ENCODE measurements around the gene PTMA. TPM values are rescaled to one million over a fixed set of nuclear protein-coding genes. Genes with fewer than 3 reads are reported as not detected.
"Not testable (repeated sequence)": the region's sequence is repeated elsewhere in the genome, so short reads cannot be mapped to it uniquely, and the experiment has no call there.

The PTMA gene, protein sequence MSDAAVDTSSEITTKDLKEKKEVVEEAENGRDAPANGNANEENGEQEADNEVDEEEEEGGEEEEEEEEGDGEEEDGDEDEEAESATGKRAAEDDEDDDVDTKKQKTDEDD
- 1,000 to 10,000 TPM in 1 of 3 donors, 100 to 1,000 TPM in 2; 678 to 1,077 (median 956) TPM for total RNA-seq

DNA sequence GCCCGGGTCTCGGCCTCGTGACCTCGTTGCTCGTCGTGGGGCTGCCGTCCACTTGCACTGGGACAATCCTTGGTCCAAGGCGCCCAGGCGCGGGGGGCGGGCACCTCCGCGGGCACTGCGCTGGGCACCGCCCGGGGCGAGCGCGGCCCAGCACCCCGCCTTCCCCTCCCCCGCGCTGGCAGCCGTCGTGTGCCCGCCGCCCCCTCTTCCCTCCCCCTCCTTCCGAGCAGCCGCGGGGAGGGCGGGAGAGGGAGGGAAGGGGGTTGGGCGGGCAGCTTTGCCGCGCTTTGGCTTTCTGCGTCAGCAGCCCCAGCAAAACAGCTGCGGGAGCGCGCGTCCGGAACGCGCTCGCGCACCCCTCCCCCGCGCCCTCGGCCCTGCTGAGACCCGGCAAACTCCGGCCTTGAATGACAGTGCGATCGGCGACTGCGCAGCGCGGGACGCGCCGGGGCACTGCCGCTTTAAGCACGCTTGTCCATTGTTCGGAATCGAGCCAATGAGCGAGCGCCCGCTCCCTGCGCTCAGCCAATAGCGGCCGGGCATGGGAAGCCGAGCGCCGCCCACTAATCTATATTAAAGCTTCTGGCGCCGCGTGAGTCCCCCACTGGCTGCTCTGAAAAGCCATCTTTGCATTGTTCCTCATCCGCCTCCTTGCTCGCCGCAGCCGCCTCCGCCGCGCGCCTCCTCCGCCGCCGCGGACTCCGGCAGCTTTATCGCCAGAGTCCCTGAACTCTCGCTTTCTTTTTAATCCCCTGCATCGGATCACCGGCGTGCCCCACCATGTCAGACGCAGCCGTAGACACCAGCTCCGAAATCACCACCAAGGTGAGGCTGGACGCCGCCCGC is at the start of gene PTMA:
Gene PTMA, plus strand, starts transcription at position 599 of the 846 bp plus-strand sequence. Its CDS starts 182 bp downstream, at position 781.
- Histone ChIP-seq H3K4me3 (peak within 1 kb of the TSS; percentile 96 to 100 (median 100)), H3K27me3 (no peaks in the 10 kb centered on the region), H3K36me3 (no peaks in the 10 kb centered on the region), H3K4me1 (peaks cover 6% of the 10 kb centered on the region in 2 donors), H3K9me3 (no peaks in the 10 kb centered on the region), H3K27ac (peak within 1 kb of the TSS; percentile 100)
- DNase-seq (ENCODE audit: low spot score in 2 of 2): peak; percentile 100
- intact Hi-C loops (cut with DNase I; ENCODE audit: low total_unique reads): no loop called here
- TF ChIP-seq POLR2AphosphoS5 (IDR thresholded peaks at IDR 0.05) (peak; percentile 95 to 97 (median 96)), POLR2A (IDR thresholded peaks at IDR 0.05) (peak; percentile 97)
- TF ChIP-seq, protein P1, sequence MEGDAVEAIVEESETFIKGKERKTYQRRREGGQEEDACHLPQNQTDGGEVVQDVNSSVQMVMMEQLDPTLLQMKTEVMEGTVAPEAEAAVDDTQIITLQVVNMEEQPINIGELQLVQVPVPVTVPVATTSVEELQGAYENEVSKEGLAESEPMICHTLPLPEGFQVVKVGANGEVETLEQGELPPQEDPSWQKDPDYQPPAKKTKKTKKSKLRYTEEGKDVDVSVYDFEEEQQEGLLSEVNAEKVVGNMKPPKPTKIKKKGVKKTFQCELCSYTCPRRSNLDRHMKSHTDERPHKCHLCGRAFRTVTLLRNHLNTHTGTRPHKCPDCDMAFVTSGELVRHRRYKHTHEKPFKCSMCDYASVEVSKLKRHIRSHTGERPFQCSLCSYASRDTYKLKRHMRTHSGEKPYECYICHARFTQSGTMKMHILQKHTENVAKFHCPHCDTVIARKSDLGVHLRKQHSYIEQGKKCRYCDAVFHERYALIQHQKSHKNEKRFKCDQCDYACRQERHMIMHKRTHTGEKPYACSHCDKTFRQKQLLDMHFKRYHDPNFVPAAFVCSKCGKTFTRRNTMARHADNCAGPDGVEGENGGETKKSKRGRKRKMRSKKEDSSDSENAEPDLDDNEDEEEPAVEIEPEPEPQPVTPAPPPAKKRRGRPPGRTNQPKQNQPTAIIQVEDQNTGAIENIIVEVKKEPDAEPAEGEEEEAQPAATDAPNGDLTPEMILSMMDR (IDR thresholded peaks at IDR 0.05): peak in 2 of 3 donors; percentile 36 to 38

DNA sequence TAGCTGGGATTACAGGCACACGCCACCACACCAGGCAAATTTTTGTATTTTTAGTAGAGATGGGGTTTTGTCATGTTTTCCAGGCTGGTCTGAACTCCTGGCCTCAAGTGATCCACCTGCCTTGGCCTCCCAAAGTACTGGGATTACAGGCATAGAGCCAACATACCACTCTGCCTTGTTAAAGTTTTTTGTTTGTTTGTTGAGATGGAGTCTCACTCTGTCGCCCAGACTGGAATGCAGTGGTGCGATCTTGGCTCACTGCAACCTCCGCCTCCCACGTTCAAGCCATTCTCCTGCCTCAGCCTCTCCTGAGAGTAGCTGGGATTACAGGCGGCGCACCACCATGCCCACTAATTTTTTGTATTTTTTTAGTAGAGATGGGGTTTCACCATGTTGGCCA is 48.3 kb upstream of the PTMA start:
- not testable (repeated sequence) for DNase-seq (ENCODE audit: low spot score in 2 of 2); H3K9me3 ChIP-seq; H3K4me1 ChIP-seq; H3K36me3 ChIP-seq; H3K27ac ChIP-seq; H3K27me3 ChIP-seq; H3K4me3 ChIP-seq
- intact Hi-C loops (cut with DNase I; ENCODE audit: low total_unique reads): loop anchor here (10.0 kb wide), 1 partner anchor 55 kb away; no protein-coding TSS in a partner anchor

DNA sequence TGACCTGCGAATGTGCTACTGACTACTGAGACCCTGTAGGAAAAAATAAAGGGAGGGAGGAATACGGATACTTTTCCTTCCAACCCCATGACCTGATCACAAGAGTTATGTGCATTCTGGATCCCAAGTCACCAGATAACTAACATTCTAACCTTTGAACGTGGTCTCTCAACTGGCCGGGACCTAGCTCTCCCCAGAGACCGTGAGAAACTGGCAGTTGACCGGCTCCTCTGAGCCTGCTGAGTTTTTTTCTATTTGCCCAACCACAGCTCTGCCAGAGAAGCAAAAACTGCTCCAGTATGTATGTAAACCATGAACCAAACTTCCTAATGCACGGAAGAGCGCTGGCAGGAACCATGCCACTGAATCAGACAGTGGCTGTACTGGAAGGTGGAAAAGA is 47.5 kb upstream of the PTMA start:
- no peak overlapping the region for H3K27ac ChIP-seq
- no peaks in the 10 kb centered on the region for H3K27me3 ChIP-seq
- no peaks in the 10 kb centered on the region for H3K4me1 ChIP-seq
- H3K4me3 ChIP-seq: no peak overlapping the region
- no peaks in the 10 kb centered on the region for H3K9me3 ChIP-seq
- TF ChIP-seq, protein P1 (IDR thresholded peaks at IDR 0.05): no peak
- no peak for TF ChIP-seq POLR2A (IDR thresholded peaks at IDR 0.05)
- no peak for TF ChIP-seq POLR2AphosphoS5 (IDR thresholded peaks at IDR 0.05)
- H3K36me3 ChIP-seq: no peaks in the 10 kb centered on the region
- intact Hi-C loops (cut with DNase I; ENCODE audit: low total_unique reads): loop anchor here (10.0 kb wide), 1 partner anchor 54 kb away; no protein-coding TSS in a partner anchor
- DNase-seq (ENCODE audit: low spot score in 2 of 2): no peak

DNA sequence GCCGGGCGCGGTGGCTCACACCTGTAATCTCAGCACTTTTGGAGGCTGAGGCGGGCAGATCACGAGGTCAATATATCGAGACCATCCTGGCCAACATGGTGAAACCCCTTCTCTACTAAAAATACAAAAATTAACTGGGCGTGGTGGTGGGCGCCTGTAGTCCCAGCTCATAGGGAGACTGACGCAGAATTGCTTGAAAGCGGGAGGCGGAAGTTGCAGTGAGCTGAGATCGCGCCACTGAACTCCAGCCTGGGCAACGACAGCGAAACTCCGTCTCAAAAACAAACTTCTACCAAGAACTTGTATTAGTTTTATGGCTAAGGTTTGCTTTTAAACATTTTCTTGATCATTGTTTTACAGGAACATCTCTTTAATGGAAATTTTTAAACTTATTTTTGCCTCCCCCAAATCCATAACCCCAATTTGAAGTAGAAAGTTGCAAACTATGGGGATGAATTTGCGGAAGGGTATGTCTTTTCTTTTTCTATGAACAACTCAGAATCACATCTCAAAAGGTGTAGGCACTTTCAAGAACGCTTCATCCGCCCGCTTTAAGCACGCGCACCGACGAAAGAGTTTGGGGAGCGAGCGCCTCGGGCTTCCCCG is 46.8 kb upstream of the PTMA start:
- TF ChIP-seq, protein P1 (IDR thresholded peaks at IDR 0.05): no peak
- H3K27ac ChIP-seq: peak overlapping the region; percentile 94 to 95
- DNase-seq (ENCODE audit: low spot score in 2 of 2): no peak
- no peaks in the 10 kb centered on the region for H3K9me3 ChIP-seq
- H3K4me3 ChIP-seq: peak overlapping the region; percentile 34 to 72 (median 61)
- H3K36me3 ChIP-seq: no peaks in the 10 kb centered on the region
- intact Hi-C loops (cut with DNase I; ENCODE audit: low total_unique reads): loop anchor here (10.0 kb wide), 1 partner anchor 53 kb away; no protein-coding TSS in a partner anchor
- no peaks in the 10 kb centered on the region for H3K27me3 ChIP-seq
- no peaks in the 10 kb centered on the region for H3K4me1 ChIP-seq

DNA sequence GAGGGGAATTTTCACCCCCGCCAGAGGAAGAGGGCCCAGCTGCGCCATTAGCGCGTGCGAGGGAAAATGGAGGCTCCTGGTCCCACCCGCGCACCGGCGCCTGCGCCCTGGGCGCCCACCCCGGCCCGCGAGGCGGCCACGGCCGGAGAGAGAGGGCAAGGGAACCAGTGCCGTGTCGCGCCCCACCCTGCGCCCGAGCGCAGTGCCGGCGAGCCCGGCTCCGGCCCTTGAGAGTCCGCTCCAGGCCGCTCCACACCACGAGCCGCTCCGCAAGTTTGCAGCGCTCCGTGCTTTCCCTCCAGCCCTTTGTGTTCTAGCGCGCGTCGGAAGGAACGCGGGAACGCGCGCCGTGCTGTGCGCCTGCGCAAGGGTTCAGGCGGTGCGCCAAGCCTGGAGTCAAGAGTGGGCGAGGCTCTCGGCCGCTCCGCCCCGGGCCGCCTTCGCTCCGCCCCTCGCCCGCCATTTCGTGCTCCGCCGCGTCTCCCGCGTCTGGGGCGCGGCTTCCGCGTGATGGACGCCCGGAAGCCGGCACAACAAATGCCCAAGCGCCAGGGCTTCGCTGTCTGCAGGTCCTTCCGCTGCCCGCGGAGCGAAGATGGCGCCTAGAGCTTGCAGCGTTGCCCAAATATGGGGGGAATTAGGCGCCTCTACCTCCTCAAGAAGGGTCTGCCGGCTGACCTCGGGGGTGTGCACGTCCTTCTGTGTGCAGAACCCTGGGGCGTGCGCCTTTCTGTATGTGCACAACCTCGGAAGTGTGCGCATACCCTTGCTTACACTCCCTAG is 46.1 kb upstream of the PTMA start:
- peak overlapping the region; percentile 34 to 72 (median 61) for H3K4me3 ChIP-seq
- peak; percentile 91 to 97 for DNase-seq (ENCODE audit: low spot score in 2 of 2)
- H3K36me3 ChIP-seq: no peaks in the 10 kb centered on the region
- no peaks in the 10 kb centered on the region for H3K9me3 ChIP-seq
- H3K27me3 ChIP-seq: no peaks in the 10 kb centered on the region
- H3K27ac ChIP-seq: peak overlapping the region; percentile 94 to 95
- TF ChIP-seq POLR2A (IDR thresholded peaks at IDR 0.05) (no peak), POLR2AphosphoS5 (IDR thresholded peaks at IDR 0.05) (peak; percentile 83 to 91 (median 87))
- TF ChIP-seq, protein P1 (IDR thresholded peaks at IDR 0.05): peak in 1 of 3 donors; percentile 9
- H3K4me1 ChIP-seq: no peaks in the 10 kb centered on the region
- intact Hi-C loops (cut with DNase I; ENCODE audit: low total_unique reads): loop anchor here (10.0 kb wide), 1 partner anchor 53 kb away; no protein-coding TSS in a partner anchor
